ENCODE results near the gene MPDZ.

MPDZ gene

GRCh38 chr9:13165956-13166355 lies 113.5 kb downstream of the MPDZ start:
- DNase-seq (ENCODE audit: extremely low spot score): no peak
- CTCF ChIA-PET: interaction anchor here (0.7 kb wide), 1 partner anchor 547 kb away, joined by 3 read pairs; no protein-coding TSS in a partner anchor
- POLR2A ChIA-PET: no interaction called here
- TF ChIP-seq FOXA1 (IDR thresholded peaks at IDR 0.05): no peak

- DNase-seq (ENCODE audit: extremely low spot score): no peak
- no peak for TF ChIP-seq FOXA1 (IDR thresholded peaks at IDR 0.05)
- no peak for TF ChIP-seq FOXM1 (IDR thresholded peaks at IDR 0.05; ENCODE audit: borderline replicate concordance)
- TF ChIP-seq TARDBP (IDR thresholded peaks at IDR 0.05): no peak
- no peak for TF ChIP-seq NFRKB (IDR thresholded peaks at IDR 0.05)
- no peak for TF ChIP-seq ELF4 (IDR thresholded peaks at IDR 0.05)
- TF ChIP-seq SUZ12 (IDR thresholded peaks at IDR 0.05): no peak
- TF ChIP-seq PKNOX1 (IDR thresholded peaks at IDR 0.05): no peak
- no peak for TF ChIP-seq ARNT (IDR thresholded peaks at IDR 0.05)
- no peak for TF ChIP-seq FOXK2 (IDR thresholded peaks at IDR 0.05)
- no peak for TF ChIP-seq CTBP1 (IDR thresholded peaks at IDR 0.05; ENCODE audit: borderline replicate concordance)
- TF ChIP-seq SP1 (IDR thresholded peaks at IDR 0.05): no peak
- TF ChIP-seq L3MBTL2 (conservative IDR thresholded peaks at IDR 0.05): no peak
- no peak for TF ChIP-seq BHLHE40 (IDR thresholded peaks at IDR 0.05; ENCODE audit: borderline replicate concordance)
- no peak for TF ChIP-seq LEF1 (IDR thresholded peaks at IDR 0.05; ENCODE audit: borderline replicate concordance)
- TF ChIP-seq HDGF (IDR thresholded peaks at IDR 0.05; ENCODE audit: borderline replicate concordance): no peak
- no peak for TF ChIP-seq ZNF384 (IDR thresholded peaks at IDR 0.05)
- POLR2A ChIA-PET: no interaction called here
- CTCF ChIA-PET: interaction anchor here (0.7 kb wide), 1 partner anchor 546 kb away, joined by 3 read pairs; no protein-coding TSS in a partner anchor
Measured at GRCh38 chr9:13165236-13165945, 114.1 kb downstream of the MPDZ start.

- CTCF ChIA-PET: no interaction called here
- no peak for DNase-seq (ENCODE audit: extremely low spot score)
- POLR2A ChIA-PET: no interaction called here
- TF ChIP-seq SUZ12 (IDR thresholded peaks at IDR 0.05): no peak
- TF ChIP-seq FOXK2 (IDR thresholded peaks at IDR 0.05): no peak
- TF ChIP-seq CTBP1 (IDR thresholded peaks at IDR 0.05; ENCODE audit: borderline replicate concordance): no peak
- no peak for TF ChIP-seq NFRKB (IDR thresholded peaks at IDR 0.05)
- no peak for TF ChIP-seq LEF1 (IDR thresholded peaks at IDR 0.05; ENCODE audit: borderline replicate concordance)
- no peak for TF ChIP-seq ARNT (IDR thresholded peaks at IDR 0.05)
- no peak for TF ChIP-seq TARDBP (IDR thresholded peaks at IDR 0.05)
- no peak for TF ChIP-seq L3MBTL2 (conservative IDR thresholded peaks at IDR 0.05)
- no peak for TF ChIP-seq FOXM1 (IDR thresholded peaks at IDR 0.05; ENCODE audit: borderline replicate concordance)
- TF ChIP-seq ZNF384 (IDR thresholded peaks at IDR 0.05): no peak
- no peak for TF ChIP-seq BHLHE40 (IDR thresholded peaks at IDR 0.05; ENCODE audit: borderline replicate concordance)
- no peak for TF ChIP-seq FOXA1 (IDR thresholded peaks at IDR 0.05)
- TF ChIP-seq SP1 (IDR thresholded peaks at IDR 0.05): no peak
- TF ChIP-seq HDGF (IDR thresholded peaks at IDR 0.05; ENCODE audit: borderline replicate concordance): no peak
- TF ChIP-seq ELF4 (IDR thresholded peaks at IDR 0.05): no peak
- no peak for TF ChIP-seq PKNOX1 (IDR thresholded peaks at IDR 0.05)
Measured at GRCh38 chr9:13163946-13164345, 115.5 kb downstream of the MPDZ start.

GRCh38 chr9:13163287-13163686 lies 116.2 kb downstream of the MPDZ start:
- ChIA-PET POLR2A (no interaction called here), CTCF (no interaction called here)
- TF ChIP-seq SUZ12 (IDR thresholded peaks at IDR 0.05) (no peak), TARDBP (IDR thresholded peaks at IDR 0.05) (no peak), BHLHE40 (IDR thresholded peaks at IDR 0.05; ENCODE audit: borderline replicate concordance) (no peak), LEF1 (IDR thresholded peaks at IDR 0.05; ENCODE audit: borderline replicate concordance) (no peak), SP1 (IDR thresholded peaks at IDR 0.05) (no peak), L3MBTL2 (conservative IDR thresholded peaks at IDR 0.05) (no peak), FOXK2 (IDR thresholded peaks at IDR 0.05) (no peak)
- DNase-seq (ENCODE audit: extremely low spot score): no peak

- TF ChIP-seq ARNT (IDR thresholded peaks at IDR 0.05): no peak
- DNase-seq (ENCODE audit: extremely low spot score): no peak
- CTCF ChIA-PET: no interaction called here
- POLR2A ChIA-PET: no interaction called here
Measured at GRCh38 chr9:13160051-13160450, 119.4 kb downstream of the MPDZ start.

GRCh38 chr9:13158986-13159385 lies 120.5 kb downstream of the MPDZ start:
- ChIA-PET CTCF (no interaction called here), POLR2A (no interaction called here)
- TF ChIP-seq FOXM1 (IDR thresholded peaks at IDR 0.05; ENCODE audit: borderline replicate concordance) (no peak), SP1 (IDR thresholded peaks at IDR 0.05) (no peak)
- no peak for DNase-seq (ENCODE audit: extremely low spot score)

- no peak for TF ChIP-seq SUZ12 (IDR thresholded peaks at IDR 0.05)
- no peak for TF ChIP-seq L3MBTL2 (conservative IDR thresholded peaks at IDR 0.05)
- no peak for TF ChIP-seq SP1 (IDR thresholded peaks at IDR 0.05)
- TF ChIP-seq FOXA1 (IDR thresholded peaks at IDR 0.05): no peak
- TF ChIP-seq LEF1 (IDR thresholded peaks at IDR 0.05; ENCODE audit: borderline replicate concordance): no peak
- TF ChIP-seq NFRKB (IDR thresholded peaks at IDR 0.05): no peak
- TF ChIP-seq ELF4 (IDR thresholded peaks at IDR 0.05): no peak
- no peak for TF ChIP-seq HDGF (IDR thresholded peaks at IDR 0.05; ENCODE audit: borderline replicate concordance)
- no peak for TF ChIP-seq BHLHE40 (IDR thresholded peaks at IDR 0.05; ENCODE audit: borderline replicate concordance)
- TF ChIP-seq TARDBP (IDR thresholded peaks at IDR 0.05): no peak
- TF ChIP-seq PKNOX1 (IDR thresholded peaks at IDR 0.05): no peak
- ChIA-PET POLR2A (no interaction called here), CTCF (no interaction called here)
- no peak for DNase-seq (ENCODE audit: extremely low spot score)
Measured at GRCh38 chr9:13151489-13151888, 128.0 kb downstream of the MPDZ start.
